CD14-positive monocyte (primary cell): ENCODE measurements around the gene CREB5. TPM values are rescaled to one million over a fixed set of nuclear protein-coding genes. Genes with fewer than 3 reads are reported as not detected.

Experiments used
- DNase-seq, 3 donors: peaks; one replicate each; pipeline ENCODE4 v3.0.0-alpha.2; 2011 to 2022
- H2AFZ ChIP-seq: 2 replicates; pipeline ENCODE4 v1.6.0; 2012; ENCODE audit warnings: mild to moderate bottlenecking, low read depth, low read length, inconsistent platforms; ENCODE audit not compliant: insufficient read depth, poor library complexity, severe bottlenecking
- H3K27ac ChIP-seq, 2 donors: 1 replicate in 1 of 2; 2 replicates in 1 of 2; pipeline ENCODE4 v1.5.1; 2012 to 2013; ENCODE audit warnings: low read length in 2 of 2, control low read depth in 1 of 2, inconsistent platforms in 1 of 2, low read depth in 1 of 2, mild to moderate bottlenecking in 1 of 2
- H3K27me3 ChIP-seq, 2 donors: one replicate each; pipeline versions ENCODE4 v1.6.0 to v1.6.1; 2011 to 2013; ENCODE audit warnings: low read length in 2 of 2; ENCODE audit not compliant: control insufficient read depth in 2 of 2, insufficient read depth in 2 of 2
- H3K36me3 ChIP-seq, 2 donors: replicated peaks in 1 of 2; 1 replicate in 1 of 2; 2 replicates in 1 of 2; pipeline versions ENCODE4 v1.5.1 to v1.6.1; 2012 to 2013; ENCODE audit warnings: low read length in 2 of 2, control low read depth in 1 of 2, inconsistent platforms in 1 of 2, mild to moderate bottlenecking in 1 of 2; ENCODE audit not compliant: insufficient read depth in 2 of 2, control insufficient read depth in 1 of 2
- H3K4me1 ChIP-seq, 2 donors: 1 replicate in 1 of 2; 2 replicates in 1 of 2; pipeline versions ENCODE4 v1.5.1 to v1.6.1; 2012 to 2013; ENCODE audit warnings: low read length in 2 of 2, control low read depth in 1 of 2, inconsistent platforms in 1 of 2, mild to moderate bottlenecking in 1 of 2, moderate library complexity in 1 of 2; ENCODE audit not compliant: insufficient read depth in 2 of 2, control insufficient read depth in 1 of 2
- H3K4me2 ChIP-seq: replicated peaks from 2 replicates; pipeline ENCODE3; 2012; ENCODE audit warnings: low read length, moderate library complexity, mild to moderate bottlenecking; ENCODE audit not compliant: poor library complexity, severe bottlenecking; ENCODE audit errors: extremely low read depth
- H3K4me3 ChIP-seq, 3 experiments: fragments of 200-600 bp in 1 of 3; sonication (generic) in 1 of 3; replicated peaks in 1 of 3; 1 replicate in 2 of 3; 2 replicates in 1 of 3; pipeline ENCODE4 v1.5.1; 2011 to 2013; ENCODE audit warnings: low read length in 3 of 3, mild to moderate bottlenecking in 3 of 3, control low read depth in 2 of 3, low read depth in 2 of 3, inconsistent platforms in 1 of 3, moderate library complexity in 1 of 3
- H3K79me2 ChIP-seq: 2 replicates; pipeline ENCODE4 v1.6.0; 2012; ENCODE audit warnings: mild to moderate bottlenecking, control low read depth, inconsistent platforms, low read length, moderate library complexity; ENCODE audit not compliant: insufficient read depth
- H3K9ac ChIP-seq: 2 replicates; pipeline ENCODE4 v1.6.0; 2017; ENCODE audit warnings: low read length, mild to moderate bottlenecking; ENCODE audit not compliant: insufficient read depth, poor library complexity, severe bottlenecking
- H3K9me3 ChIP-seq, 2 donors: replicated peaks in 1 of 2; 1 replicate in 1 of 2; 2 replicates in 1 of 2; pipeline versions ENCODE4 v1.5.1 to v1.6.1; 2012 to 2013; ENCODE audit warnings: low read length in 2 of 2, control low read depth in 1 of 2; ENCODE audit not compliant: control insufficient read depth in 1 of 2, insufficient read depth in 1 of 2
- H4K20me1 ChIP-seq: 2 replicates; pipeline ENCODE4 v1.6.0; 2012; ENCODE audit warnings: mild to moderate bottlenecking, low read length, control low read depth, moderate library complexity; ENCODE audit not compliant: insufficient read depth
- H3K27ac Mint-ChIP-seq, 7 donors: one replicate each; pipeline ENCODE4 v1.8.0; 2020; ENCODE audit warnings: mild to moderate bottlenecking in 7 of 7, mixed read lengths in 7 of 7, moderate library complexity in 6 of 7, inconsistent platforms in 2 of 7
- H3K27me3 Mint-ChIP-seq, 3 donors: one replicate each; pipeline ENCODE4 v1.8.0; 2021 to 2022; ENCODE audit warnings: low read depth in 3 of 3, mild to moderate bottlenecking in 3 of 3, mixed read lengths in 3 of 3, moderate library complexity in 3 of 3, inconsistent platforms in 1 of 3
- H3K36me3 Mint-ChIP-seq, 2 donors: one replicate each; pipeline ENCODE4 v1.8.0; 2020; ENCODE audit warnings: mixed read lengths in 2 of 2, inconsistent platforms in 1 of 2, mild to moderate bottlenecking in 1 of 2
- H3K4me1 Mint-ChIP-seq: one replicate; pipeline ENCODE4 v1.8.0; 2020; ENCODE audit warnings: mild to moderate bottlenecking, mixed read lengths
- H3K4me3 Mint-ChIP-seq, 2 donors: one replicate each; pipeline ENCODE4 v1.8.0; 2020; ENCODE audit warnings: mild to moderate bottlenecking in 2 of 2, mixed read lengths in 2 of 2, moderate library complexity in 1 of 2
- H3K9me3 Mint-ChIP-seq, 7 donors: one replicate each; pipeline ENCODE4 v1.8.0; 2020 to 2022; ENCODE audit warnings: mixed read lengths in 7 of 7, mild to moderate bottlenecking in 6 of 7, moderate library complexity in 6 of 7, inconsistent platforms in 2 of 7
- WGBS: methylation state at CpG from one replicate; pipeline ENCODE4 v1.1.5; 2013; ENCODE audit warnings: missing lambda C conversion rate; ENCODE audit not compliant: insufficient coverage; 5-methylcytosine and 5-hydroxymethylcytosine counted together
- intact Hi-C, 2 donors: fragments of 100-400 bp; cut with micrococcal nuclease; formaldehyde crosslinking; loops; one replicate each; pipeline versions ENCODE4 v1.15.0 to v1.15.1; 2023
- polyA plus RNA-seq, 3 donors: library from polyadenylated mRNA; depleted of rRNA in 1 of 3; unstranded in 2 of 3; stranded (reverse) in 1 of 3; fragments of 300-500 nt in 2 of 3; fragments of >200 nt in 1 of 3; fragmentation: Illumina TruSeq in 2 of 3; gene quantifications; 1 replicate in 2 of 3; 2 replicates in 1 of 3; pipeline ENCODE4 v1.2.3, GENCODE V29; 2012 to 2021
- TF ChIP-seq, protein P1 (sequence below): fragments of 200-600 bp; IDR thresholded peaks from one replicate; pipeline ENCODE4 v1.8.0; 2022; ENCODE audit warnings: antibody characterized with exemption, mild to moderate bottlenecking

CREB5 gene
- polyA plus RNA-seq, 3 donors, result 25.1 to 72.3 (median 44.2) TPM

GRCh38 chr7:28754447-28754846 lies 342.1 kb downstream of the CREB5 start:
- no peak overlapping the region for H3K4me2 ChIP-seq

GRCh38 chr7:28755255-28755654 lies 342.9 kb downstream of the CREB5 start:
- 90% methylated on average over 2 of the region's 3 CpGs for WGBS
- intact Hi-C loops, result no loop called here
- Histone ChIP-seq H4K20me1 (peaks cover 98% of the 10 kb centered on the region), H3K79me2 (no peaks in the 10 kb centered on the region), H3K4me1 (no peaks in the 10 kb centered on the region), H3K27ac (no peak overlapping the region), H3K4me2 (no peak overlapping the region), H3K9ac (no peak overlapping the region), H3K4me3 (no peak overlapping the region), H2AFZ (no peak overlapping the region), H3K9me3 (no peaks in the 10 kb centered on the region), H3K27me3 (no peaks in the 10 kb centered on the region), H3K36me3 (peaks cover 4 to 45% of the 10 kb centered on the region in 2 donors)
- no peaks in the 10 kb centered on the region for H3K4me1 Mint-ChIP-seq
- H3K27ac Mint-ChIP-seq, result peak overlapping the region in 2 of 7 donors; percentile 12 to 46
- TF ChIP-seq, protein P1, sequence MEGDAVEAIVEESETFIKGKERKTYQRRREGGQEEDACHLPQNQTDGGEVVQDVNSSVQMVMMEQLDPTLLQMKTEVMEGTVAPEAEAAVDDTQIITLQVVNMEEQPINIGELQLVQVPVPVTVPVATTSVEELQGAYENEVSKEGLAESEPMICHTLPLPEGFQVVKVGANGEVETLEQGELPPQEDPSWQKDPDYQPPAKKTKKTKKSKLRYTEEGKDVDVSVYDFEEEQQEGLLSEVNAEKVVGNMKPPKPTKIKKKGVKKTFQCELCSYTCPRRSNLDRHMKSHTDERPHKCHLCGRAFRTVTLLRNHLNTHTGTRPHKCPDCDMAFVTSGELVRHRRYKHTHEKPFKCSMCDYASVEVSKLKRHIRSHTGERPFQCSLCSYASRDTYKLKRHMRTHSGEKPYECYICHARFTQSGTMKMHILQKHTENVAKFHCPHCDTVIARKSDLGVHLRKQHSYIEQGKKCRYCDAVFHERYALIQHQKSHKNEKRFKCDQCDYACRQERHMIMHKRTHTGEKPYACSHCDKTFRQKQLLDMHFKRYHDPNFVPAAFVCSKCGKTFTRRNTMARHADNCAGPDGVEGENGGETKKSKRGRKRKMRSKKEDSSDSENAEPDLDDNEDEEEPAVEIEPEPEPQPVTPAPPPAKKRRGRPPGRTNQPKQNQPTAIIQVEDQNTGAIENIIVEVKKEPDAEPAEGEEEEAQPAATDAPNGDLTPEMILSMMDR, result no peak
- DNase-seq, result no peak
- H3K36me3 Mint-ChIP-seq, result peaks cover 64 to 70% of the 10 kb centered on the region in 2 donors
- H3K27me3 Mint-ChIP-seq, result peaks cover 0 to 4% (median 2%) of the 10 kb centered on the region in 3 donors
- H3K4me3 Mint-ChIP-seq, result no peak overlapping the region
- H3K9me3 Mint-ChIP-seq, result peaks cover 0 to 3% (median 0%) of the 10 kb centered on the region in 7 donors

More at GRCh38 chr7:28754447-28754846, 342.1 kb downstream of the CREB5 start:
- H3K4me1 ChIP-seq, result no peaks in the 10 kb centered on the region
- H3K79me2 ChIP-seq, result no peaks in the 10 kb centered on the region
- TF ChIP-seq, protein P1, result no peak
- H3K4me3 ChIP-seq, result no peak overlapping the region
- peaks cover 0 to 2% (median 2%) of the 10 kb centered on the region in 3 donors for H3K27me3 Mint-ChIP-seq
- H3K9me3 ChIP-seq, result no peaks in the 10 kb centered on the region
- no peak overlapping the region for H2AFZ ChIP-seq
- no peak overlapping the region for H3K4me3 Mint-ChIP-seq
- DNase-seq, result no peak
- peaks cover 2% of the 10 kb centered on the region for H3K4me1 Mint-ChIP-seq
- H3K9me3 Mint-ChIP-seq, result peaks cover 0 to 3% (median 0%) of the 10 kb centered on the region in 7 donors
- peaks cover 58 to 64% of the 10 kb centered on the region in 2 donors for H3K36me3 Mint-ChIP-seq
- peaks cover 4 to 40% of the 10 kb centered on the region in 2 donors for H3K36me3 ChIP-seq
- no peak overlapping the region for H3K27ac Mint-ChIP-seq
- no peak overlapping the region for H3K27ac ChIP-seq
- WGBS, result 100% methylated on average over 2 of the region's 5 CpGs
- H4K20me1 ChIP-seq, result peaks cover 98% of the 10 kb centered on the region
- H3K9ac ChIP-seq, result no peak overlapping the region
- intact Hi-C loops, result no loop called here
- H3K27me3 ChIP-seq, result no peaks in the 10 kb centered on the region
